Thyroid gland (tissue), 4 donors: ENCODE measurements around the gene LPAR1. TPM values are rescaled to one million over a fixed set of nuclear protein-coding genes. Genes with fewer than 3 reads are reported as not detected.

Source experiments
- DNase-seq, 2 donors: peaks; one replicate each; pipeline ENCODE4 v3.0.0-alpha.2; 2019
- H3K27ac ChIP-seq, 3 donors: fragments of 200-600 bp; sonication (generic); 1 replicate in 2 of 3; 2 replicates in 1 of 3; pipeline ENCODE4 v1.5.1; 2016 to 2019; ENCODE audit warnings: mild to moderate bottlenecking in 1 of 3, moderate library complexity in 1 of 3
- H3K27me3 ChIP-seq: fragments of 200-600 bp; sonication (generic); one replicate; pipeline ENCODE4 v1.5.1; 2019
- H3K36me3 ChIP-seq, 2 donors: fragments of 200-600 bp; sonication (generic); one replicate each; pipeline ENCODE4 v1.5.1; 2016 to 2019
- H3K4me1 ChIP-seq, 2 donors: fragments of 200-600 bp; sonication (generic); one replicate each; pipeline ENCODE4 v1.5.1; 2017 to 2019
- H3K4me3 ChIP-seq, 3 donors: fragments of 200-600 bp; sonication (generic); replicated peaks in 1 of 3; 1 replicate in 2 of 3; 2 replicates in 1 of 3; pipeline ENCODE4 v1.5.1; 2016; ENCODE audit warnings: mild to moderate bottlenecking in 1 of 3
- H3K9me3 ChIP-seq: fragments of 200-600 bp; sonication (generic); one replicate; pipeline ENCODE4 v1.5.1; 2017
- CTCF ChIP-seq, 6 experiments: fragments of 200-600 bp in 3 of 6; fragments of 450-650 bp in 3 of 6; sonication (generic) in 3 of 6; IDR thresholded peaks; one replicate each; pipeline ENCODE4 v1.5.1; 2016 to 2019; ENCODE audit warnings: antibody characterized with exemption in 6 of 6, mild to moderate bottlenecking in 2 of 6, inconsistent platforms in 1 of 6, moderate library complexity in 1 of 6
- POLR2A ChIP-seq, 2 donors: fragments of 450-650 bp; IDR thresholded peaks; one replicate each; pipeline ENCODE4 v1.6.1; 2017; ENCODE audit warnings: antibody characterized with exemption in 2 of 2, mild to moderate bottlenecking in 2 of 2, moderate library complexity in 1 of 2
- WGBS, 2 donors: methylation state at CpG; one replicate each; pipeline ENCODE4 v1.1.5; 2017; 5-methylcytosine and 5-hydroxymethylcytosine counted together
- intact Hi-C: fragments of 100-400 bp; cut with DNase I; formaldehyde crosslinking; loops from one replicate; pipeline ENCODE4 v1.15.1; 2023
- total RNA-seq, 4 donors: library from RNA; depleted of rRNA; stranded (reverse); fragments of >200 nt; gene quantifications; one replicate each; pipeline ENCODE4 v1.2.3, GENCODE V29; 2016

The LPAR1 gene
- total RNA-seq, 4 donors from 2014 or later: 40.8 to 98.5 (median 56.4) TPM

GRCh38 chr9:110912419-110913291, 125.6 kb downstream of the LPAR1 start:
- Histone ChIP-seq H3K4me3 (no peak overlapping the region), H3K9me3 (no peaks in the 10 kb centered on the region), H3K36me3 (no peaks in the 10 kb centered on the region), H3K27me3 (no peaks in the 10 kb centered on the region), H3K27ac (peak overlapping the region; percentile 8 to 42 (median 9)), H3K4me1 (peaks cover 0 to 22% of the 10 kb centered on the region in 2 donors)
- intact Hi-C loops: no loop called here
- WGBS, 2 donors: 70 to 74% methylated on average over 7 of the region's 7 CpGs
- no peak for DNase-seq
- TF ChIP-seq CTCF (IDR thresholded peaks at IDR 0.05) (no peak), POLR2A (IDR thresholded peaks at IDR 0.05) (no peak)

GRCh38 chr9:110911659-110912418, 126.4 kb downstream of the LPAR1 start:
- Histone ChIP-seq H3K27me3 (no peaks in the 10 kb centered on the region), H3K4me1 (peaks cover 0 to 22% of the 10 kb centered on the region in 2 donors), H3K9me3 (no peaks in the 10 kb centered on the region), H3K27ac (peak overlapping the region; percentile 30 to 43 (median 38)), H3K36me3 (no peaks in the 10 kb centered on the region), H3K4me3 (no peak overlapping the region)
- intact Hi-C loops: no loop called here
- 54 to 57% methylated on average over 4 of the region's 4 CpGs for WGBS, 2 donors
- no peak for TF ChIP-seq CTCF (IDR thresholded peaks at IDR 0.05)
- no peak for TF ChIP-seq POLR2A (IDR thresholded peaks at IDR 0.05)
- DNase-seq: no peak

- Histone ChIP-seq H3K27ac (no peak overlapping the region), H3K36me3 (no peaks in the 10 kb centered on the region), H3K27me3 (no peaks in the 10 kb centered on the region), H3K9me3 (no peaks in the 10 kb centered on the region), H3K4me3 (no peak overlapping the region), H3K4me1 (peaks cover 0 to 22% of the 10 kb centered on the region in 2 donors)
- no peak for TF ChIP-seq CTCF (IDR thresholded peaks at IDR 0.05)
- no peak for TF ChIP-seq POLR2A (IDR thresholded peaks at IDR 0.05)
- DNase-seq: no peak
- 80 to 94% methylated on average over 2 of the region's 2 CpGs for WGBS, 2 donors
- intact Hi-C loops: no loop called here
Observed at GRCh38 chr9:110908894-110909293, 129.4 kb downstream of the LPAR1 start.

GRCh38 chr9:110900917-110901316, 137.4 kb downstream of the LPAR1 start:
- intact Hi-C loops: no loop called here
- no peak overlapping the region for H3K27ac ChIP-seq
- no peak for DNase-seq

More at GRCh38 chr9:110900917-110901316, 137.4 kb downstream of the LPAR1 start:
- peaks cover 0 to 9% of the 10 kb centered on the region in 2 donors for H3K4me1 ChIP-seq
- H3K36me3 ChIP-seq: no peaks in the 10 kb centered on the region
- 75 to 76% methylated on average over 6 of the region's 6 CpGs for WGBS, 2 donors
- no peaks in the 10 kb centered on the region for H3K27me3 ChIP-seq
- no peak overlapping the region for H3K4me3 ChIP-seq
- TF ChIP-seq POLR2A (IDR thresholded peaks at IDR 0.05) (no peak), CTCF (IDR thresholded peaks at IDR 0.05) (no peak)
- no peaks in the 10 kb centered on the region for H3K9me3 ChIP-seq
